Type B pancreatic cell (in vitro differentiated cells): ENCODE measurements around the gene STOML1. TPM values are rescaled to one million over a fixed set of nuclear protein-coding genes. Genes with fewer than 3 reads are reported as not detected.

Source experiments
- DNase-seq: peaks from one replicate; pipeline ENCODE4 v3.0.0; 2021; ENCODE audit warnings: mixed read lengths; ENCODE audit not compliant: unreplicated experiment; ENCODE audit errors: extremely low spot score
- H3K27ac Mint-ChIP-seq: 2 replicates; pipeline ENCODE4 v1.8.0; 2021; ENCODE audit warnings: mild to moderate bottlenecking, mixed read lengths
- H3K27me3 Mint-ChIP-seq: 2 replicates; pipeline ENCODE4 v1.8.0; 2021; ENCODE audit warnings: mixed read lengths
- H3K36me3 Mint-ChIP-seq: 2 replicates; pipeline ENCODE4 v1.8.0; 2021; ENCODE audit warnings: mixed read lengths
- H3K4me1 Mint-ChIP-seq: one replicate; pipeline ENCODE4 v1.8.0; 2021; ENCODE audit warnings: mixed read lengths; ENCODE audit not compliant: unreplicated experiment
- H3K4me3 Mint-ChIP-seq: 2 replicates; pipeline ENCODE4 v1.8.0; 2021; ENCODE audit warnings: mild to moderate bottlenecking, mixed read lengths
- H3K9me3 Mint-ChIP-seq: 2 replicates; pipeline ENCODE4 v1.8.0; 2021; ENCODE audit warnings: mixed read lengths
- CTCF ChIP-seq: fragments of 200-600 bp; sonication (generic); conservative IDR thresholded peaks from 2 replicates; pipeline ENCODE4 v1.5.0; 2021; ENCODE audit warnings: antibody characterized with exemption, mild to moderate bottlenecking
- total RNA-seq: library from RNA; stranded (reverse); gene quantifications from 2 replicates; pipeline ENCODE4 v1.2.1, GENCODE V29; 2021; ENCODE audit warnings: low replicate concordance

Gene STOML1
- total RNA-seq, 1 donor from 2014 or later = 10.4 TPM

- H3K4me3 Mint-ChIP-seq = no peak overlapping the region
- no peaks in the 10 kb centered on the region for H3K27me3 Mint-ChIP-seq
- no peak for DNase-seq
- peaks cover 17% of the 10 kb centered on the region for H3K4me1 Mint-ChIP-seq
- no peak for TF ChIP-seq CTCF
- no peaks in the 10 kb centered on the region for H3K9me3 Mint-ChIP-seq
- no peak overlapping the region for H3K27ac Mint-ChIP-seq
- no peaks in the 10 kb centered on the region for H3K36me3 Mint-ChIP-seq
These were observed 43.1 kb downstream of the STOML1 start for GRCh38 chr15:73948982-73949381.

GRCh38 chr15:73948396-73948795, 43.7 kb downstream of the STOML1 start:
- H3K36me3 Mint-ChIP-seq = no peaks in the 10 kb centered on the region
- H3K27me3 Mint-ChIP-seq = no peaks in the 10 kb centered on the region
- no peak for DNase-seq
- no peaks in the 10 kb centered on the region for H3K9me3 Mint-ChIP-seq
- peaks cover 17% of the 10 kb centered on the region for H3K4me1 Mint-ChIP-seq
- no peak overlapping the region for H3K4me3 Mint-ChIP-seq
- H3K27ac Mint-ChIP-seq = no peak overlapping the region
- no peak for TF ChIP-seq CTCF

DNA sequence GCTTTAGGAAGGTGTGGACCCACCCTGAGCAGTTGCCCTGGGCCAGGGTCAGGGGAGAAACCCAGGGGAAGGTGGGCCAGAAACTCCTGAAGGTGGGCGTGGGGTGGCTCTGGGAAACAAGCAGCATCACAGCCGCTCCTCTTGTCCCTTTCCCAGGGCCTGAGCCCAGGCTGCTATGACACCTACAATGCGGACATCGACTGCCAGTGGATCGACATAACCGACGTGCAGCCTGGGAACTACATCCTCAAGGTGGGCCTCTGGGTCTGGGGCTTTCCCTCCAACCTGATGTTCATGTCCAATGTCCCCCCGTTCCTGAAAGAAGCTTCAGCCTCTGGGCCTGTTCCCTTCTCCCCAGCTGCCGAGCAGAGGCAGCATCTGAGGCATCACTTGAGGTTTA, 44.4 kb downstream of the STOML1 start:
- no peak overlapping the region for H3K4me3 Mint-ChIP-seq
- no peak for DNase-seq
- H3K36me3 Mint-ChIP-seq = no peaks in the 10 kb centered on the region
- H3K9me3 Mint-ChIP-seq = no peaks in the 10 kb centered on the region
- no peaks in the 10 kb centered on the region for H3K27me3 Mint-ChIP-seq
- no peak overlapping the region for H3K27ac Mint-ChIP-seq
- peaks cover 17% of the 10 kb centered on the region for H3K4me1 Mint-ChIP-seq
- TF ChIP-seq CTCF = no peak

DNA sequence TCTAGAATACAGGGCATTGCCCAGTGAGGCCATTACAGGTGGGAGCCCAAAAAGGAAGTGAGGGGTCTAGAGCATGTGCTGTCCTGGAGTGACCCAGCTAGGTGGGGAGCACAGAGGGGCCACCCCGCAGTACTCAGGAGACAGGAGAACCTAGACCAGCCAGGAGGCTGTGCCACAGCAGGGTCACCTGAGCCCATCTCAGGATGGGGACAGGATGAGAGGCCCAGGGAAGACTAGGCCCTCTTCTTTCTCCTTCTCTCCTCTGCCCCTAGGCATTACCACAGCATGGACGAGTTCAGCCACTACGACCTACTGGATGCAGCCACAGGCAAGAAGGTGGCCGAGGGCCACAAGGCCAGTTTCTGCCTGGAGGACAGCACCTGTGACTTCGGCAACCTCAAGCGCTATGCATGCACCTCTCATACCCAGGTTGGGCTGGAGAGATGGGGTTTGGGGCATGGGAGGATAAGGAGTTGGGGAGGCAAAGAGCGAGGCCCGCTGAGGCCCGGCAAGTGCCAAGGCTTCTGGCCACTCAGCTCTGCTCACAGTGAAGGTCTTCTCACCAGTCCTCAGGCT, 45.2 kb downstream of the STOML1 start:
- Mint-ChIP-seq H3K27me3 (no peaks in the 10 kb centered on the region), H3K27ac (no peak overlapping the region), H3K9me3 (no peaks in the 10 kb centered on the region), H3K4me3 (no peak overlapping the region), H3K36me3 (no peaks in the 10 kb centered on the region), H3K4me1 (peaks cover 17% of the 10 kb centered on the region)
- no peak for DNase-seq
- TF ChIP-seq CTCF = no peak

- no peak overlapping the region for H3K27ac Mint-ChIP-seq
These were observed 45.9 kb downstream of the STOML1 start for GRCh38 chr15:73946046-73946721.

More at GRCh38 chr15:73946046-73946721, 45.9 kb downstream of the STOML1 start:
- Mint-ChIP-seq H3K4me3 (no peak overlapping the region), H3K4me1 (peaks cover 14% of the 10 kb centered on the region), H3K27me3 (no peaks in the 10 kb centered on the region), H3K36me3 (no peaks in the 10 kb centered on the region), H3K9me3 (no peaks in the 10 kb centered on the region)
- DNase-seq = no peak
- TF ChIP-seq CTCF = no peak
